Ramos (cell line): ENCODE results near the gene CHSY1.

Experiments
- in situ Hi-C: fragments of 300-500 bp; cut with MboI; formaldehyde crosslinking; loops from one replicate; pipeline ENCODE4 v1.14.3; 2022; ENCODE audit warnings: low sequenced_read_pairs; ENCODE audit not compliant: unreplicated experiment

CHSY1 gene

GRCh38 chr15:101193806-101194545 lies 57.9 kb downstream of the CHSY1 start:
- in situ Hi-C loops, result no loop called here

- in situ Hi-C loops, result no loop called here
Observed at GRCh38 chr15:101193120-101193644, 58.7 kb downstream of the CHSY1 start.

- in situ Hi-C loops, result no loop called here
Observed at GRCh38 chr15:101192081-101192480, 59.8 kb downstream of the CHSY1 start.

- in situ Hi-C loops, result no loop called here
Observed at GRCh38 chr15:101191242-101191641, 60.6 kb downstream of the CHSY1 start.

- in situ Hi-C loops, result no loop called here
Observed at GRCh38 chr15:101190092-101190595, 61.7 kb downstream of the CHSY1 start.

- in situ Hi-C loops, result no loop called here
Observed at GRCh38 chr15:101189409-101190091, 62.3 kb downstream of the CHSY1 start.

- in situ Hi-C loops, result no loop called here
Observed at GRCh38 chr15:101188637-101189408, 63.0 kb downstream of the CHSY1 start.

GRCh38 chr15:101187820-101188636 lies 63.8 kb downstream of the CHSY1 start:
- in situ Hi-C loops, result no loop called here

GRCh38 chr15:101185770-101186169 lies 66.1 kb downstream of the CHSY1 start:
- in situ Hi-C loops, result no loop called here

GRCh38 chr15:101185336-101185735 lies 66.5 kb downstream of the CHSY1 start:
- in situ Hi-C loops, result no loop called here

- in situ Hi-C loops, result no loop called here
Observed at GRCh38 chr15:101184830-101185229, 67.0 kb downstream of the CHSY1 start.

GRCh38 chr15:101183931-101184305 lies 67.9 kb downstream of the CHSY1 start:
- in situ Hi-C loops, result no loop called here

- in situ Hi-C loops, result no loop called here
Observed at GRCh38 chr15:101183226-101183930, 68.5 kb downstream of the CHSY1 start.

- in situ Hi-C loops, result no loop called here
Observed at GRCh38 chr15:101182215-101182614, 69.6 kb downstream of the CHSY1 start.

- in situ Hi-C loops, result no loop called here
Observed at GRCh38 chr15:101181349-101181748, 70.5 kb downstream of the CHSY1 start.

- in situ Hi-C loops, result no loop called here
Observed at GRCh38 chr15:101180620-101181307, 71.1 kb downstream of the CHSY1 start.

GRCh38 chr15:101179341-101180153 lies 72.3 kb downstream of the CHSY1 start:
- in situ Hi-C loops, result no loop called here

- in situ Hi-C loops, result no loop called here
Observed at GRCh38 chr15:101178931-101179330, 72.9 kb downstream of the CHSY1 start.
